Stimulated activated CD8-positive, alpha-beta memory T cell treated with anti-CD3 and anti-CD28 coated beads, Interleukin-12 subunit alpha, Interleukin-12 subunit beta, amount 100 ng/mL, for 24 hours (primary cell): Measurements from ENCODE around the gene CAGE1.

Experiments
- DNase-seq: peaks from one replicate; pipeline ENCODE4 v3.0.0-alpha.2; 2020; ENCODE audit errors: extremely low read depth

The CAGE1 gene

DNA sequence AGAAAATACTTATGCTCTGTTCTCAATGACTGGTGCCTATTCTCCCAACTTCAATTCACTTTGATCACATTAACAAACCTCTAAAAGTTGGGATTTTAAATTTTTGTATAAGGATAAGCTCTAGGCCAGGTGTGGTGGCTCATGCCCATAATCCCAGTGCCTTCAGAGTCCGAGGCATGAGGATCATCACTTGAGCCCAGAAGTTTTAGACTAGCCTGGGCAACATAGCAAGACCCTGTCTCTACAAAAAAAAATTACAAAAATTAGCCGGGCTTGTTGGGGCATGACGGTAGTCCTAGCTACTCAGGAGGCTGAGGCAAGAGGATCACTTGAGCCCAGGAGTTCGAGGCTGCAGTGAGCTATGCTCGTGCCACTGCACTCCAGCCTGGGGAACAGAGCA lies 80.5 kb downstream of the CAGE1 start:
- no peak for DNase-seq

DNA sequence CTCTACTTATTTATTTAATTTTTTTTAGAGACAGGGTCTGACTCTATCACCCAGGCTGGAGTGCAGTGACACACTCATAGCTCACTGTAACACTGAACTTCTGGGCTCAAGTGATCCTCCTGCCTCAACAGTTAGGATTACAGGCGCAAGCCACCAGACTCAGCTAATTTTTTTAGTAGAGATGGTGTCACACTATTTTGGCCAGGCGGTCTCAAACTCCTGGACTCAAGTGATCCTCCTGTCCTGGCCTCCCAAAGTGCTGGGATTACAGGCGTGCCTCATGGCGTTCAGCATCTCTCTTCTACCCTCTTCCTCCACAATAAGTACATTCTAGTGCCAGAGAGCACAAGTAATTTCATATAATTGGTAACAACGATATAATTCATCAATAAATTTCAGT lies 82.0 kb downstream of the CAGE1 start:
- no peak for DNase-seq

DNA sequence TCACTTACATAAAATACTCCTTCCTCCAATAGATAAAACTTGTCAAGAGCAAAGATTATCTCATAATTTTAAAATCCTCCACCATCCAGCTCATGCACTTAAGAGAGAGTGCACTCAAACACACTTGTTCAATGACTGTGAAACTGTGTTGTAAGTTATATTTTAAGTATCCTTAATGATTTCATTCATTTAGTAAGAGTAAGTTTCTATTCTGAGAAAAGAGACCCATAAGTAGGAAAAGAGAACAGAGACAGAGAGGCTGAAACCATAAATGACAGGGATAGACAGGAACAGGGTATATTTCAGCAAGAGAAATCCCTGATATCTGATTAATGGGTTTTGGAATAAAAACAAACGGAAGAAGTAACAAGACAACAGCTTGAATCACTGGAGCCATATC lies 84.7 kb downstream of the CAGE1 start:
- no peak for DNase-seq

DNA sequence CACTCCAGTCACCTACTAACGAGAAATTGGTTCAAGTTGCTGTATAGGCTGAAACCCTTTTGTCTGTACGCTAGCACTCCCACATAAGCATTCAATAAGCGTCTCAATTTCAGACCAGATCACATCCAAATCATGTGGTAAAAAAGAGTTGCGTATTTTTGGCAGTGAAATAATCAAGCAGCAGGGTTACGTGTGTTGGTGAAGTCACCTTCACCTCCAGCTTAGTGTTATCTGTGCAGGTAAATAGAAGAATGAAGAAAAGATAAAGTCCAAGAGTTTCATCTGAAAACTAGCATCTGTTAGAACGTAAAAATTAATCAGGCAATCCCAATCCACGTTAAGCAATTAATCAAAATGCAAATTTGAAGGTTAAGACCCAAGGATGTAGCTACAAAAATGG lies 87.8 kb downstream of the CAGE1 start:
- DNase-seq: no peak

DNA sequence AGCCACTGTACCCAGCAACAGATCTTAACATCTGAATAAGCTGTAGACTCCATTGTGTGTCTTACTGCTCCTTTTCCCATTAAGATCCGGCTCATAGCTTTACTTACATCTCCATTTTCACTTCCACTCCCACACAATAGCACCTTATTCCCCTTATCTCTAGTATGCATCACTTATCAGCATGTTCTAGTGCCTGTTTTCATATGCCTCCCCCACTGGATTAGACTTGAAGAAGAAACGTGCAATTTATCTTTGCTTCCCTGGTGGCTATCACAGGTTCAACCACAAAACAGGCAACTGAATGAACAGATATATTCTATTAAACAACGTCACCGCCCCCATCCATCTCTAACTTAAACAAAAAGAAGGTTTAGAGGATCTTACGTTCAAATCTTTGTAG lies 88.6 kb downstream of the CAGE1 start:
- DNase-seq: no peak

DNA sequence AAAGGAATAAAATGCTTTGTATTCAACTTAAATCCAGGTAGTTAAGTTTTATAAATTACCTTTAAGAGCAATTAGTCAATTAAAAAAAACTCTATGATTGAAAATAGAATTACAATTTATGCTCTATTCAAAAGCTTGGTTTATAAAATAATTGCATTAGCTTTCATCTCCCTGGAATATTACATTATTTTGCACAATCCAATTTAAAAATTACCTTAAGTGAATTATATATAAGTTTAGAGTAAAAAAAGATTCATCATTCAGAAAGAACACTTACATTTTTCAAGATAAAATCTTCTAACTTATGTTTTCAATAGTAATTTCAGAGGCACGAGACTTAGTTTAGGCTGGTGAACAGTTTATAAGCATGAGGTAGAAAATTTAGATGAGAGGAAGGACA lies 91.4 kb downstream of the CAGE1 start:
- DNase-seq: no peak

DNA sequence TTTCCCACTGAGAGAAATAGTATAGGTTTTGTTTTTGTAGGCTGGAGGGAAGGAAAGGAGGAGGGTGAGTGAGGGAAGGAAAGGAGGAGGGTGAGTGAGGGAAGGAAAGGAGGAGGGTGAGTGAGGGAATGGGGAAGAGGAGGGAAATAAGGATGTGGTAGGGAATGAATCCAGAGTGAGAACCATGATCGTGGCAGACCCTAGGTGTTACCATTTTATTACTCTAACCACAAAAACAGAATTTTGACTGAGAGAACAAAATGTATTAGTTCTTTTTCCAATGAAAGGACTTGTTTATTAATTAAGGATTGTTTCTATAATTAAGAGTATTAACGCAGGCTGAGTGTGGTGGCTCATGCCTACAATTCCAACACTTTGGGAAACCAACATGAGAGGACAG lies 92.9 kb downstream of the CAGE1 start:
- no peak for DNase-seq

DNA sequence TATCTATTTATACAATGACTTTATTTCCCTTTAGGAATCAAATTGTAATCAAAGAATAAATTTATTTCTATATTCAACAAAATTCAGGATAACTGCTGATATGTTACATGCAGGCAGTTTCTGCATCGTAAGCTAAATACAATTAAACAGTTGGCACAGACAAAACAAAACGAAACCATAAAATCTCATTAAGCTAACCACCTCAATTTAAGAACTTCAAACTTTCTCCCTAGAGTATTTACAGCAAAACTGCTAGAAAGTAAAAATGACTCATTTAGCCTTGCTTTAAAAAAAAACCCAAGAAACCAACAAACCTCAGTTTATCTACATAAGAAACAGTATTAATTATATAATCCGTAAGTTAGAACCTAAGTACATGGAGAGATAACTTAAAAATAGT lies 93.6 kb downstream of the CAGE1 start:
- DNase-seq: no peak

DNA sequence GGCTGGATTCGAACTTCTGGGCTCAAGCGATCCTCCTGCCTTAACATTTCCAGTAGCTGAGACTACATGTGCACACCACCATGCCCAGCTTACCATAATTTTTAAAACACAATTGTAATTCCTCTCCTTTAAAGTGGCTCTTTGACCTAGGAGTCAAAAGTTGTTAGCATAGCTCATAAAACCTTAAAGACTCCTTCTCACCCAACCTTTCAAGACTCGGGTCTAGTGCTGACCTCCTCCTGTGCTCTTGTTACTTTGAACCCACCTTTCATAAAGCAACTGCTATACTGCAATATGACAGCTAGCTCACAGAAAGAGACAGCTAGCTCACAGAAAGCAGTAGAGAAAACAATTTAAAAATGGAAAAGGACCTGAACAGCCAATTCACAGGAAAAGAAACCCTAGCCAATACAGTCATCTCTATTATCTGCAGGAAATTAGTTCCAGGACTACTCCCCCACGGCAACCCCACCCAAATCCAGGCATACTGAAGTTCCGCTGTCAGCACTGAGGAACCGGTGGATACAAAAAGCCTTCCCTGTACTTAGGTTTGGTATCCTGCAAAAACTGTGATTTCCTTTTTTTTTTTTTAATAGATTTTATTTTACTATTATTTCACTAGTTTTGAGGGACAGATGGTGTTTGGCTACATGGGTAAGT lies 96.8 kb downstream of the CAGE1 start:
- no peak for DNase-seq

DNA sequence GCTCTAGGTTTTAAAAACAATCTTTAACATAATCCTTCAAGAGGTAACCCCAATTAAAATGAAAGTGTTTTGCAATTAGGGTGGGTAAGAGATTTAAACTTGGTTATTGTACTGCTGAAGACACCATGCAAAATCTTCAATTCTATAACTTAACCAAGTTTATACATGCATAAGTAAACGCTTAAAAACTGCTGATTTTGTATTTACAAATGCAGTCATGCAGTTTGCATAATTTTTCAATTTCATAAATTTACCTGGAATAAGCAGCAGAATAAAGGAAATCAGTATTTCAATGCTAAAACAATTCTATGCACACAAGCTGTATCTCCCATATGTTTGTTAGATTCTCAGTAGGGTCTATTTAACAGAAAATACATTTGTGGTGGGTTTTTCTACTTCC lies 99.5 kb downstream of the CAGE1 start:
- DNase-seq: no peak

DNA sequence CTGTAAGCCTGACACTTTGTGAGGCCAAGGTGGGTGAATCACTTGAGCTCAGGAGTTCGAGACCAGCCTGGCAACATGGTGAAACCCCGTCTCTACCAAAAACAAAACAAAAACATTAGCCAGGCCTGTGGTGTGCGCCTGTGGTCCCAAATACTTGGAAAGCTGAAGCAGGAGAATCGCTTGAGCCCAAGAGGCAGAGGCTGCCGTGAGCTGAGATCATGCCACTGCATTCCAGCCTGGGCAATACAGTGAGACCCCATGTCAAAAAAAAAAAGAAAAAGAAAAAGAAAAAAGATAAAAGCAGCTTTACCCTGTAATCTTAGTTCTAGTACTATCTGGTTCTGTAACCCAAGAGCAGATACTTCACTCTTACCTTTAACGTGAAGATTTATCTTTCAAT lies 104.1 kb downstream of the CAGE1 start:
- no peak for DNase-seq

DNA sequence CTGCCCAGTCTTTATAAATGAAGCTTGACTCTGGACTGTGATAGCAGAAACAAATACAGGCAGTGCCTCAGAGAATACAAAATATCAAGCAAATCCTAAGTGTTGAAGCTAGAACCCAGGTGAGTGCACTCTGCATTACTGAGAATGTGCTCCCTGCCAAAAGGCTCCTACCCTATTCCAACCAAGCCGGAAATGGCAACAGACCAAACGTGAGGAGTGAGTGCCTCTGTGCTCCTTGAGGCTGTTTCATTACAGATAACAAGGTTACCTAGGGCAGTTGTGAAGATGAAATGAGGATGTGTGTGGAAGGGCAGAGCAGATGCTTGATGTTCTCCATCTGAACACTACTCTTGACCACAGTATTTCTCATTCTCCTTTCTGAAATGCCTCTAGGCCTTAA lies 105.9 kb downstream of the CAGE1 start:
- DNase-seq: no peak

DNA sequence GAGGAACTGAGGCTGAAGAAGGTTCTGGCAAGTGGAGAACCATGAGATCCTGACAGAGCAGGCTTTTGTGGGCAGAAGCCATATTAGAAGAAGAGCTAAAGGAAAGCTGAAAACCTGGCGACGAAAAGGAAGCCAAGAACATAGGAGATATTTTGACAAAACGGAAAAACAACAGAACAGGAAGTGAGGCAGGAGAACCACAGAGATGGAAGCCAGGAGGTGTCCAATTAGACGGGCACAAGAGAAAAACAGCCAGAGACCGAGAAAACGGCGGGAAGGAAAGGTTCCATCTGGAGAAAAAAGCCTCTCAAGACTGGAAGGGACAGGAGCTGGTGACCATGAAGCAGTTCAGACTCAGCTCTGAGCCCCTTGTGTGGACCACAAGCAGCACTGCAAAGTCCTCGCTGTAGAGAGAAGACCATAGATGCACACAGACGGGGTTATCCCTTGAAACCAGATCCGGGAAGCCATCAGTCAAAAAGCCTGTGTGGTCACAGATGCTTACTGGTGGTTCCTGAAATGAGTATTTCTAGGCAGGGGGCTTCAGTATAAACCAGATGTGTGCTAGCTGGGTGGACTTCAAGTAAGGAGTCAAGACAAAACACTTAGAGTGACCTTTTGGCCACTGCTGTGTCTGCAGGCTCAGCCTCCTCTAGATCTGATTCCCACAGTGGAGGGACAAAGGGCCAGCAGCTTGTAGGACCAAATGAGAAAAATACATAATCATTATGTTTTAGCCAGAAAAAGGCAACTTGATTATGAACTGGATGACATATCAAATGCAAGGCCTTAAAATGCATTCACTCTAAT lies 107.2 kb downstream of the CAGE1 start:
- no peak for DNase-seq
